ENCODE results near the gene LCE6A. TPM values are rescaled to one million over a fixed set of nuclear protein-coding genes. Genes with fewer than 3 reads are reported as not detected.

Gene LCE6A
- total RNA-seq = not detected

DNA sequence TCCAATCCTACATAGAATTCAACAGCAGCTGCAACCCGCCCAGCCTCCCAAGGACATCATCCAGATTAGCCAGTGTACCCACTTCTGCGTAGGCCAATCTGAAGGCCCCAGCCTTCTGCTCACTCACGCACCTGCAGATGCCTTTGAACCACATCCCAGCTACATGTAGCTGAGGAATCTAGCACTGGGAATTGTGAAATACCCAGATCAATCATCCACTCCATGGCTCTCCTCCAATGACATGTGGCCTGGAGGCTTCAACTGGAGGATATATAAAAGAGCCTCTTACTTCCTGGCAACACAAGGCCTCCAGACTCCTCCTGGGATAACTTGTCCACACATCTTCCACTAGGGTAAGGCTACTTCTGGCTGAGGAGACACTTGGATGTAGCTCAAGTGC, at the start of gene LCE6A:
TSS of gene LCE6A (plus strand) at position 301 of the 400 bp plus-strand sequence. CDS start 665 bp downstream, outside the sequence.
- no peak within 1 kb of the TSS for H3K27ac ChIP-seq
- no peaks in the 10 kb centered on the region for H3K4me1 ChIP-seq
- intact Hi-C loops (cut with DNase I; ENCODE audit: low total_unique reads) = no loop called here
- TF ChIP-seq CTCF (IDR thresholded peaks at IDR 0.05) (no peak), POLR2A (IDR thresholded peaks at IDR 0.05) (no peak)
- H3K36me3 ChIP-seq = no peaks in the 10 kb centered on the region
- H3K27me3 ChIP-seq = no peaks in the 10 kb centered on the region
- DNase-seq = no peak
- H3K9me3 ChIP-seq = no peaks in the 10 kb centered on the region
- H3K4me3 ChIP-seq = no peak within 1 kb of the TSS

- Histone ChIP-seq H3K27ac (no peak overlapping the region), H3K36me3 (no peaks in the 10 kb centered on the region), H3K4me1 (no peaks in the 10 kb centered on the region), H3K9me3 (no peaks in the 10 kb centered on the region), H3K4me3 (no peak overlapping the region), H3K27me3 (no peaks in the 10 kb centered on the region)
- TF ChIP-seq POLR2A (IDR thresholded peaks at IDR 0.05) (no peak), CTCF (IDR thresholded peaks at IDR 0.05) (no peak)
- DNase-seq = no peak
- intact Hi-C loops (cut with DNase I; ENCODE audit: low total_unique reads) = no loop called here
These were observed 47.0 kb upstream of the LCE6A start for GRCh38 chr1:152795686-152796085.

DNA sequence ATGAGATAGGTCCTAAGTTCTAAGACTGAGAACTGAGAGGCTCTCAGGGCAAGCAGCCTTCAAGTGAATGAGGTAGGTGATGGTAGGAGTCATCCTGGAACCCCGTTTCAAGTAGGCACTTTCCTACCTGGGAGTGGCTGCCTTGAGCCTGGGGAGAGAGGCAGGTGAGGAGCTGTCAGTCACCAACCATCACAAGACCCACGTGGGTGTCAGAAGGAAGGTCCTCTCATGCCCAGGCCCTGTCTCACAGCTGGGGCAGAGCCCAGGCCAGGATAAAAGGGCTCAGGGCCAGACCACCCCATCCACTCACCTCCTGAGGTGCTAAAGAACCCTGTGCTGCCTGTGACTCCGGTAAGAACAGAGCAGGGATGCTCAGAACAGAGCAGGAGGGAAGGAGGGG, 46.2 kb upstream of the LCE6A start, which contains the start of gene LCE1D:
TSS of gene LCE1D (plus strand) at position 301 of the 400 bp plus-strand sequence. CDS start 1,074 bp downstream, outside the sequence.
- H3K27me3 ChIP-seq = no peaks in the 10 kb centered on the region
- intact Hi-C loops (cut with DNase I; ENCODE audit: low total_unique reads) = no loop called here
- DNase-seq = no peak

GRCh38 chr1:152801333-152801732, 41.3 kb upstream of the LCE6A start:
- intact Hi-C loops (cut with DNase I; ENCODE audit: low total_unique reads) = no loop called here
- Histone ChIP-seq H3K9me3 (no peaks in the 10 kb centered on the region), H3K27ac (no peak overlapping the region), H3K4me1 (no peaks in the 10 kb centered on the region), H3K36me3 (no peaks in the 10 kb centered on the region), H3K27me3 (no peaks in the 10 kb centered on the region), H3K4me3 (no peak overlapping the region)
- no peak for DNase-seq
- TF ChIP-seq CTCF (IDR thresholded peaks at IDR 0.05) (no peak), POLR2A (IDR thresholded peaks at IDR 0.05) (no peak)

More for the DNA sequence above, 46.2 kb upstream of the LCE6A start, which contains the start of gene LCE1D:
- Histone ChIP-seq H3K9me3 (no peaks in the 10 kb centered on the region), H3K27ac (no peak within 1 kb of the TSS), H3K4me3 (no peak within 1 kb of the TSS), H3K4me1 (no peaks in the 10 kb centered on the region), H3K36me3 (no peaks in the 10 kb centered on the region)
- TF ChIP-seq POLR2A (IDR thresholded peaks at IDR 0.05) = no peak
- TF ChIP-seq CTCF (IDR thresholded peaks at IDR 0.05) = no peak

- intact Hi-C loops (cut with DNase I; ENCODE audit: low total_unique reads) = no loop called here
- Histone ChIP-seq H3K27me3 (no peaks in the 10 kb centered on the region), H3K9me3 (no peaks in the 10 kb centered on the region), H3K36me3 (no peaks in the 10 kb centered on the region), H3K4me1 (no peaks in the 10 kb centered on the region), H3K4me3 (no peak within 1 kb of the TSS), H3K27ac (no peak within 1 kb of the TSS)
- TF ChIP-seq CTCF (IDR thresholded peaks at IDR 0.05) (no peak), POLR2A (IDR thresholded peaks at IDR 0.05) (no peak)
- DNase-seq = no peak
These were observed 36.1 kb upstream of the LCE6A start, which contains the start of gene LCE1C for GRCh38 chr1:152806576-152806975. LCE1C (minus strand) TSS chr1:152806651; CDS start chr1:152805478, 1,173 bp downstream.

Measured in uterus (tissue), 4 donors.